ENCODE results near the gene AP4M1.

The AP4M1 gene

GRCh38 chr7:100064162-100064561 is 37.3 kb upstream of the AP4M1 start:
- H3K4me3 ChIP-seq (ENCODE audit: control insufficient read depth, low read depth, low read length): no peak overlapping the region
- TF ChIP-seq, protein P1, sequence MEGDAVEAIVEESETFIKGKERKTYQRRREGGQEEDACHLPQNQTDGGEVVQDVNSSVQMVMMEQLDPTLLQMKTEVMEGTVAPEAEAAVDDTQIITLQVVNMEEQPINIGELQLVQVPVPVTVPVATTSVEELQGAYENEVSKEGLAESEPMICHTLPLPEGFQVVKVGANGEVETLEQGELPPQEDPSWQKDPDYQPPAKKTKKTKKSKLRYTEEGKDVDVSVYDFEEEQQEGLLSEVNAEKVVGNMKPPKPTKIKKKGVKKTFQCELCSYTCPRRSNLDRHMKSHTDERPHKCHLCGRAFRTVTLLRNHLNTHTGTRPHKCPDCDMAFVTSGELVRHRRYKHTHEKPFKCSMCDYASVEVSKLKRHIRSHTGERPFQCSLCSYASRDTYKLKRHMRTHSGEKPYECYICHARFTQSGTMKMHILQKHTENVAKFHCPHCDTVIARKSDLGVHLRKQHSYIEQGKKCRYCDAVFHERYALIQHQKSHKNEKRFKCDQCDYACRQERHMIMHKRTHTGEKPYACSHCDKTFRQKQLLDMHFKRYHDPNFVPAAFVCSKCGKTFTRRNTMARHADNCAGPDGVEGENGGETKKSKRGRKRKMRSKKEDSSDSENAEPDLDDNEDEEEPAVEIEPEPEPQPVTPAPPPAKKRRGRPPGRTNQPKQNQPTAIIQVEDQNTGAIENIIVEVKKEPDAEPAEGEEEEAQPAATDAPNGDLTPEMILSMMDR (conservative IDR thresholded peaks at IDR 0.05; ENCODE audit: control insufficient read depth, insufficient read depth, low read depth, low read length): no peak
- DNase-seq (ENCODE audit: low read depth): no peak

DNA sequence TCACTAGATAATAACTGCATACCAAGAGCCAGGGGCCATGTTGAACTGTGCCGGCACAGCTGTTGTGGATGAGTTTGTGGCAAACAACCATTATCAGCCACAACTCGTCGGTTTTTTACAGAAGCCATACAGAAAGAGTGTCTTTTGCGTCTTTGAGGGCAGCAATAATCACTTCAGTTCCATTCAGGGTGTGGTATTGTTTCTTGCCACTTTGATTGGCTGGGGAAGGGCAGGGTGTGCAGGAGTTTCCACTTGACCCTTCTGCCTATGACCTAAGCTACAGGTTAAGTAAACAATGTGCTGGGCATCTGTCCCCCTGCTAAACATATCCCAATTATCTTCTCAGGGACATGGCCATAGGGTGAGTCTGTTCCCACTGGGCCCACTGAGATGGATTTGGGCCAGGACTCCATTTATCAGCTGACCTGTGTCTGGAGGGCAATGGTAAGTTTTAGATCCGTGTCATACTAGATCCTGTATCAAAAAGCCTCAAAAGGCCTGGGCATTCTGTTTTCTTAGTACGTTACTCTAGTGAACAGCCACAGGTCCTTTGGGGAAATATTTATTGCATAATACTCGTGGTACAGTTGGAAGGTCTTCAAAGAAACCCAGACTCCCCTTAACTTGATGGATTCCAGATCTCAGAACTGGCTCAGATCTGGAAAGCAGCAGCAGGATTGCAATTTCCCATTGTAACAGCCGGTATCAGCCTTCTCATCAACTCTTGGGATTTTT is 35.8 kb upstream of the AP4M1 start:
- DNase-seq (ENCODE audit: low read depth): peak; percentile 95
- no peak overlapping the region for H3K4me3 ChIP-seq (ENCODE audit: control insufficient read depth, low read depth, low read length)
- TF ChIP-seq, protein P1 (conservative IDR thresholded peaks at IDR 0.05; ENCODE audit: control insufficient read depth, insufficient read depth, low read depth, low read length): no peak

DNA sequence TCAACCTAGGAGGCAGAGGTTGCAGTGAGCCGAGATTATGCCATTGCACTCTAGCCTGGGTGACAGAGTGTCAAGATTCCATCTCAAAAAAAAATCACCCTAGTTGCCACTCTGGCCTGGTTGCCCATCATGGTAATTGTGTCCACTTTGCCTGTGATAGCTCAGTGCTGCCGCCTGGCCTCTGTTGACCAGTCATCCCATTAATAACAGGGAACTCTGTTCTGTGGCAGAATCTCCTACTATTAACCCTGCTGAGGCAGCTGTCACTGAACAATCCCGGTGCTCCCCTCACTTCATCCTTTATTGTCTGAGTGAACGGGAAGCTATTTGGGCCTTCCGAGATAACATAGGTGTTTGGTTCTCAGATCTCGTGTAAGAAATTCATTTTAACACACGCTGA is 34.5 kb upstream of the AP4M1 start:
- TF ChIP-seq, protein P1 (conservative IDR thresholded peaks at IDR 0.05; ENCODE audit: control insufficient read depth, insufficient read depth, low read depth, low read length): no peak
- DNase-seq (ENCODE audit: low read depth): no peak
- no peak overlapping the region for H3K4me3 ChIP-seq (ENCODE audit: control insufficient read depth, low read depth, low read length)

DNA sequence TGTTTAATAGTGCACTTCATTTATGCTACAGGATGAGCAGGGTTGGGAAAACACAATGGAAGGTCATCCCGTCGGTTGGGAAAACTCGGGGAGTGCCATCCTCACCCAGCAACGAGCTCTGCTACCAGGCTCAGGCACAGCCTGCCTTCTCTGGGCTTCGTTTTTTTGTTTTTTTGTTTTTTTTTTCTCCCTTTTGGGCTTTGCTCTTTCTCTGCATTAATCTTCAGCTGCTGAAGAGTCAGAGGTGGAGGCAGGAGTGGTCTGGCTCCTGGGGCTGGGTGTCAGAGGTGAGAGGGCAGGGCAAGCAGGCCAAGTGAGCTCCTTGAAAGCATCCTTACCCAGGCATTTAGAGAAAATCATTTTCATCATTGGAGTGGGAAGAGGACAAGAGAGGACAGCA is 31.5 kb upstream of the AP4M1 start:
- H3K4me3 ChIP-seq (ENCODE audit: control insufficient read depth, low read depth, low read length): no peak overlapping the region
- TF ChIP-seq, protein P1 (conservative IDR thresholded peaks at IDR 0.05; ENCODE audit: control insufficient read depth, insufficient read depth, low read depth, low read length): no peak
- DNase-seq (ENCODE audit: low read depth): no peak

DNA sequence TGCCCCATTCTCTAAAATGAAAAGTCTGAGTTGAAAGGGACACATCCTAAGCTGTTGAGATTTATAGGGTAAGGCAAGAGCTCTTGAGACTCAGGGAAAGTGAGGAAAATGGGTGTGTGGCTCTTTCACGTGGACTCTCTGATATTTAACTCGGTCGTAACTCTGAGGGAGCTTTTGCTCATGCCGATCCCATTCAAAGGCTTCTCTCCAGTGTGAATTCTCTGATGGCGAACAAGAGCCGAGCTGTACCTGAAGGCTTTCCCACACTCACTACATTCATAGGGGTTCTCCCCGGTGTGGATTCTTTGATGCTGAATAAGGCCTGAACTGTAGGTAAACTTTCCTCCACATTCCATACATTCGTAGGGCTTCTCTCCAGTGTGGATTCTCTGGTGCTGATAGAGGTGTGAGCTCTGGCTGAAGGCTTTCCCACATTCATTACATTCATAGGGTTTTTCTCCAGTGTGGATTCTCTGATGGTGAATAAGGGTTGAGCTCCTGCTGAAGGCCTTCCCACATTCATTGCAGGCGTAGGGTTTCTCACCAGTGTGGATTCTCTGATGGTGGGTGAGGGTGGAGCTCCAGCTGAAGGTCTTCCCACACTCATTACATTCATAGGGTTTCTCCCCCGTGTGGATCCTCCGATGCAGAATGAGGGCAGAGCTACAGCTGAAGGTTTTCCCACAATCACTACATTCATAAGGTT is 30.3 kb upstream of the AP4M1 start:
- DNase-seq (ENCODE audit: low read depth): no peak
- TF ChIP-seq, protein P1 (conservative IDR thresholded peaks at IDR 0.05; ENCODE audit: control insufficient read depth, insufficient read depth, low read depth, low read length): no peak
- no peak overlapping the region for H3K4me3 ChIP-seq (ENCODE audit: control insufficient read depth, low read depth, low read length)

- DNase-seq (ENCODE audit: low read depth): no peak
- H3K4me3 ChIP-seq (ENCODE audit: control insufficient read depth, low read depth, low read length): no peak overlapping the region
- TF ChIP-seq, protein P1 (conservative IDR thresholded peaks at IDR 0.05; ENCODE audit: control insufficient read depth, insufficient read depth, low read depth, low read length): no peak
Measured at GRCh38 chr7:100072462-100072861, 29.0 kb upstream of the AP4M1 start.
